ENCODE measurements around the gene HTRA2. TPM values are rescaled to one million over a fixed set of nuclear protein-coding genes. Genes with fewer than 3 reads are reported as not detected.

The HTRA2 gene
- total RNA-seq, 1 donor from 2014 or later: 41.9 TPM

DNA sequence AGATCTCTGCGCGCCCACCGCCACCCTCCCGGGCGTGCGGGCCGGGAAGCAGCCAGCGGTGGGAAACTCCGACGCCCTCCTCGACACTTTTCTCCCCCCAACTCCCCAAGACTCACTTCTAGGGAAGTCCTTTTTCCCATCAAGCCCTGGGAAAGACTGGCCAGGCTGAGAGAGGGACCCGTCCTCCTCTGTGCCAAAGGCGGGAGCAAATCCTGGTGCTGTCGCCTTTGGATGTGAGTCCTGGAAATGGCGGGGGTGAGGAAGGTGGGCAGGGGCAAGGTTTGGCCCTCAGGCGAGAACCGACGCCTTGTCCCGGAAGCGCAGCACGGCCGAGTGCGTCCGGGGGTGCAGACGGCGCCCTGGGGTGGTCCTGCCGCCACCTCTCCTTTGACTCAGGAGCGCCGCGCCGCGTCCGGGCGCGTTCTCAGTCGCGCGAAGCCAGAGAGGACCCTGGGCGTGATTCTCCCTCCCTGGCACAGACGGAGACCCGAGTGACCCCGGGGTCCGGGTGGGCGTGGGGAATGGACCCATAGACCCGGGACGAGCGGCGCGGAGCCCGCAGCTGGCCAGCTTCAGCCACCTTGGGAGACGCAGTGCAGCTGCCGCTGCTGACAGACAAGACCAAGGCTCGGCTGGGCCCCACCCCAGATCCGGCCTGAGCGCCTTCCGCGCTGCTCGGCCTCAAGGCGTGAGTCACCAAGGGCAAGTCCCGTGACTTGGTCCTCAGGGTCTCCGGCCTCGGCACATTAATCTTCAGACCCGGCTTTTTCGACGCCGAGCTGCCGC lies 26.8 kb upstream of the HTRA2 start:
- peaks cover 20% of the 10 kb centered on the region for H3K27me3 Mint-ChIP-seq
- peaks cover 12% of the 10 kb centered on the region for H3K36me3 Mint-ChIP-seq (ENCODE audit: insufficient read depth)
- H3K4me1 Mint-ChIP-seq (ENCODE audit: low read depth): peaks cover 42% of the 10 kb centered on the region
- DNase-seq (ENCODE audit: low spot score, unreplicated experiment): no peak
- peak overlapping the region; percentile 94 for H3K27ac Mint-ChIP-seq
- TF ChIP-seq, protein P1, sequence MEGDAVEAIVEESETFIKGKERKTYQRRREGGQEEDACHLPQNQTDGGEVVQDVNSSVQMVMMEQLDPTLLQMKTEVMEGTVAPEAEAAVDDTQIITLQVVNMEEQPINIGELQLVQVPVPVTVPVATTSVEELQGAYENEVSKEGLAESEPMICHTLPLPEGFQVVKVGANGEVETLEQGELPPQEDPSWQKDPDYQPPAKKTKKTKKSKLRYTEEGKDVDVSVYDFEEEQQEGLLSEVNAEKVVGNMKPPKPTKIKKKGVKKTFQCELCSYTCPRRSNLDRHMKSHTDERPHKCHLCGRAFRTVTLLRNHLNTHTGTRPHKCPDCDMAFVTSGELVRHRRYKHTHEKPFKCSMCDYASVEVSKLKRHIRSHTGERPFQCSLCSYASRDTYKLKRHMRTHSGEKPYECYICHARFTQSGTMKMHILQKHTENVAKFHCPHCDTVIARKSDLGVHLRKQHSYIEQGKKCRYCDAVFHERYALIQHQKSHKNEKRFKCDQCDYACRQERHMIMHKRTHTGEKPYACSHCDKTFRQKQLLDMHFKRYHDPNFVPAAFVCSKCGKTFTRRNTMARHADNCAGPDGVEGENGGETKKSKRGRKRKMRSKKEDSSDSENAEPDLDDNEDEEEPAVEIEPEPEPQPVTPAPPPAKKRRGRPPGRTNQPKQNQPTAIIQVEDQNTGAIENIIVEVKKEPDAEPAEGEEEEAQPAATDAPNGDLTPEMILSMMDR (IDR thresholded peaks at IDR 0.05; ENCODE audit: unreplicated experiment): peak; percentile 38
- H3K9me3 Mint-ChIP-seq (ENCODE audit: low read depth): no peaks in the 10 kb centered on the region
- peak overlapping the region; percentile 77 for H3K4me3 Mint-ChIP-seq (ENCODE audit: low read depth)

DNA sequence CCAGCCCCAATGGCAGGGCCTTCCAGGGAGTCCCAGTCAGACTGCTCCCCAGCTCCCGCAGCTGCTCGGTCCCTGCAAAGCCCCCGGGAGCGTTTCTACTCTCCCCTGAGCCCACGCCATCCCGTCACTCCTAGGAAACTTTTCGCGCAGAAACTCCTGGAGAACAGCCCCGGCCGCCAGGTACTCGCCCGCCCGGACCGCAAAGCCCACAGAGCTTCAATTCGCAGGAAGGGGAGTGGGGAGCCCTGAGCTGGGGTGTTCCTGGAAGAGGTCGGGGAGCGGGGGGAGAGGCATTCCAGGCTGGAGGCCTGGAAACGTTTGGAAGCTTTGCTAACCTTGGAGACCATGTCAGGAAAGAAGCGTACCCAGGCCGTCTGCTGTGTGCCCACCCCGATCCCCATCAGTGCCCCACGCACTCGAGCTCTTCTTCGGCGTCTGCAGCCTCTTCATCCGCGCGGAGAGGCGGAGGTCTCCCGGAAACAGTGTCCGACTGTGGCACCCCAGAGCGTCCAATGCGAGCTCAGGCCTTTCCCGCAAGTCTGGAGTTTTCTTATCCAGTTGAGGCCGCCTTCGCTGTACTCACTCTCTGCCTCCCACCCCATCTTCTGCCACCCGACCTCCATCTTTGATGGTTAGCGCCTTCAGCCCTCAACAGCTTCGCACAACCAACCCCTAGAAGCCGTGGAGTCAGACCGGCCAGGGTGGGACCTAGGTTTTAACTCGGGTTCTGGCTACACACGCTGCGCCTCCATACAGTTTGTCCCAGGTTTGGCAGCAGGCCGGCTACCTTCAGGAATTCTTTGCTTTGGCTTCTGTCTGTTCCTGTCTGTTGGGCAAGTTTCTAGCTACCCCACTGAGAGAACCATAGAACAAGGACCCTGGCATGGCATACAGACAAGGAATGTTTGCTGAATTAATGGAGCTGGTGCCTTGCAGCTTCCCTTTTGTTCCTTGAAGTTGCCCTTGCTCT lies 25.9 kb upstream of the HTRA2 start:
- TF ChIP-seq, protein P1 (IDR thresholded peaks at IDR 0.05; ENCODE audit: unreplicated experiment): no peak
- no peaks in the 10 kb centered on the region for H3K9me3 Mint-ChIP-seq (ENCODE audit: low read depth)
- peaks cover 44% of the 10 kb centered on the region for H3K4me1 Mint-ChIP-seq (ENCODE audit: low read depth)
- peak overlapping the region; percentile 94 for H3K27ac Mint-ChIP-seq
- H3K36me3 Mint-ChIP-seq (ENCODE audit: insufficient read depth): peaks cover 12% of the 10 kb centered on the region
- no peak for DNase-seq (ENCODE audit: low spot score, unreplicated experiment)
- H3K4me3 Mint-ChIP-seq (ENCODE audit: low read depth): peak overlapping the region; percentile 77
- H3K27me3 Mint-ChIP-seq: peaks cover 15% of the 10 kb centered on the region

DNA sequence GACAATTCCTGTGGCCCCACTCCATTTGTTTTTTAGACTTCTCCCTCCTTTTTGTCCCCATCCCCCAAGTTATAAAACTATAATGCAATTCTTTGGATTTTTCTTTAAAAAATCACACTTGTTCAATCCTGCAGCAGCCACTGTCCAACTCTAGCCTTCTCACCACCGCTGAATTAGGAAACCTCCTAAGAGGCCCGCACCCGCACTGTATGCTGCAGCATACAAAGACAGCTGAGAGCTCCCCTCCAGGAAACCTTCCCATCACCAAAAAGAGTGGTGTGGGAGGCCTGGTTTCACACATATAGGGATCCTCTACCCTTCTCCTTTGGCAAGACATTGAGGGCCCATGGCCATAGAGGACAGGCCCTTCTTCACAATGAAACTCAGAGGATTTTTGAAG lies 25.1 kb upstream of the HTRA2 start:
- no peak for DNase-seq (ENCODE audit: low spot score, unreplicated experiment)
- Mint-ChIP-seq H3K27me3 (peaks cover 13% of the 10 kb centered on the region), H3K4me3 (ENCODE audit: low read depth) (peak overlapping the region; percentile 77), H3K4me1 (ENCODE audit: low read depth) (peaks cover 41% of the 10 kb centered on the region), H3K36me3 (ENCODE audit: insufficient read depth) (peaks cover 12% of the 10 kb centered on the region), H3K27ac (peak overlapping the region; percentile 62), H3K9me3 (ENCODE audit: low read depth) (no peaks in the 10 kb centered on the region)
- TF ChIP-seq, protein P1 (IDR thresholded peaks at IDR 0.05; ENCODE audit: unreplicated experiment): no peak

DNA sequence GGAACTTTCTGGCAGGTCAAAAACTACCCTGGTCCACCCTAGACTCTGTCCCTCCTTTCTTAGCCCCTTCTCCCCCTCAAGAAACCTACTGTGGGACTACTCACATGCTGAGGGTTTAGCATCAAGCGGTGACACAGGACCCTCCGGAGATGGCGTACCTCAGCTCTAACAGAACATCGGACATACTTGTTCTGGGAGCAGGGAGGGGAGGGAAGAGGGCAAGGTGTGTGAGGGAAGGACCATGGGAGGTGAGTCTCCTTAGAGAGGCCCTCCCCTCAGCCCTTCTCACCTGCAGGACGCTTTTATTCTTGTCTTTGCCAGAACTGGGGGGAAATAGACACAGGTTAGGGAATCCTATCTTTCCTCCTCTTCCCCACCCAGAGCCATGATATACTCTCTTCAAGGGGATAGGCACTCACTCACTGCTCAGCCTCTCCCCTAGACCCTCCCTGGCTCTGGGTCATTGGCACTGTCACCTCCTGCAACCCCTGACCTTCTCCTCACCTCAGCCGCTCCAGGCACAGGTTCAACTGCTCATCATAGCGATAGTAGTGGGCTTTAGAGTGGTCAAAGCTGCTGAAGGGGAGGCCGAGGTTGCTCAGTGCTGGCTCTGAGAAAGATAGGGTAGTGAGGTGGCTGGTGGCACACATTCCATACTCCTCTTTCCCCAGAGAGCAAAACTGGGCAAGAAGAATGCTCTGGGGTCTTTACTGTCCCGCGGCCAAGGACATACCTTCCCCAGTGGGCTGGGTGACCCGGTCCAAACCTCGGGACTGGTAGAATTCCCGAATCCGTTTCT lies 24.1 kb upstream of the HTRA2 start:
- TF ChIP-seq, protein P1 (IDR thresholded peaks at IDR 0.05; ENCODE audit: unreplicated experiment): no peak
- Mint-ChIP-seq H3K9me3 (ENCODE audit: low read depth) (no peaks in the 10 kb centered on the region), H3K27me3 (peaks cover 16% of the 10 kb centered on the region), H3K4me3 (ENCODE audit: low read depth) (peak overlapping the region; percentile 16), H3K27ac (peak overlapping the region; percentile 54), H3K4me1 (ENCODE audit: low read depth) (peaks cover 38% of the 10 kb centered on the region), H3K36me3 (ENCODE audit: insufficient read depth) (peaks cover 12% of the 10 kb centered on the region)
- DNase-seq (ENCODE audit: low spot score, unreplicated experiment): no peak
